ENCODE data around the gene CNTFR. TPM values are rescaled to one million over a fixed set of nuclear protein-coding genes. Genes with fewer than 3 reads are reported as not detected.

CNTFR gene
- total RNA-seq, 1 experiment from 2014 or later: not detected

- DNase-seq (ENCODE audit: low spot score): peak; percentile 87
Observed at GRCh38 chr9:34522971-34523797, 66.3 kb downstream of the CNTFR start, which contains the start of gene ENHO. Gene ENHO (minus strand): TSS chr9:34522990. CDS start chr9:34521695, 1,295 bp downstream.

- no peak for DNase-seq (ENCODE audit: low spot score)
Observed at GRCh38 chr9:34522091-34522887, 67.2 kb downstream of the CNTFR start.

GRCh38 chr9:34521406-34522045 lies 68.0 kb downstream of the CNTFR start:
- no peak for DNase-seq (ENCODE audit: low spot score)

GRCh38 chr9:34520505-34521385 lies 68.8 kb downstream of the CNTFR start:
- no peak for DNase-seq (ENCODE audit: low spot score)

GRCh38 chr9:34520096-34520495 lies 69.4 kb downstream of the CNTFR start:
- no peak for DNase-seq (ENCODE audit: low spot score)

- DNase-seq (ENCODE audit: low spot score): no peak
Observed at GRCh38 chr9:34519321-34520020, 70.1 kb downstream of the CNTFR start.

GRCh38 chr9:34518896-34519295 lies 70.6 kb downstream of the CNTFR start:
- DNase-seq (ENCODE audit: low spot score): no peak

GRCh38 chr9:34518110-34518616 lies 71.4 kb downstream of the CNTFR start:
- no peak for DNase-seq (ENCODE audit: low spot score)

GRCh38 chr9:34517185-34517584 lies 72.3 kb downstream of the CNTFR start:
- DNase-seq (ENCODE audit: low spot score): no peak

GRCh38 chr9:34515959-34516358 lies 73.6 kb downstream of the CNTFR start:
- DNase-seq (ENCODE audit: low spot score): no peak

- DNase-seq (ENCODE audit: low spot score): no peak
Observed at GRCh38 chr9:34514816-34515215, 74.7 kb downstream of the CNTFR start.

- DNase-seq (ENCODE audit: low spot score): no peak
Observed at GRCh38 chr9:34514401-34514800, 75.1 kb downstream of the CNTFR start.

- DNase-seq (ENCODE audit: low spot score): peak; percentile 38
Observed at GRCh38 chr9:34513567-34514214, 75.8 kb downstream of the CNTFR start.

- no peak for DNase-seq (ENCODE audit: low spot score)
Observed at GRCh38 chr9:34512131-34513078, 77.1 kb downstream of the CNTFR start.

GRCh38 chr9:34510497-34511468 lies 78.7 kb downstream of the CNTFR start:
- no peak for DNase-seq (ENCODE audit: low spot score)

GRCh38 chr9:34508951-34509350 lies 80.6 kb downstream of the CNTFR start:
- no peak for DNase-seq (ENCODE audit: low spot score)

- DNase-seq (ENCODE audit: low spot score): no peak
Observed at GRCh38 chr9:34508463-34508862, 81.1 kb downstream of the CNTFR start.

Data from HT-29 (cell line).